Activated T-cell treated with anti-CD3 and anti-CD28 coated beads, Interleukin-2, amount 50 U/mL, for 72 hours (primary cell): ENCODE data around the gene MICALL1. TPM values are rescaled to one million over a fixed set of nuclear protein-coding genes. Genes with fewer than 3 reads are reported as not detected.

ENCODE experiments used
- ATAC-seq, 2 donors: fragments of 150-1000 bp; cut with Tn5 transposase; replicated peaks in 1 of 2; 2 replicates each; pipeline ENCODE4 v1.10.0; 2021; ENCODE audit warnings: moderate library complexity in 2 of 2, mild to moderate bottlenecking in 1 of 2
- DNase-seq, 2 donors: peaks; one replicate each; pipeline ENCODE4 v3.0.0; 2021 to 2022; ENCODE audit warnings: mixed read lengths in 1 of 2
- H3K27ac Mint-ChIP-seq: one replicate; pipeline ENCODE4 v1.8.0; 2022; ENCODE audit warnings: mild to moderate bottlenecking, moderate library complexity, mixed read lengths
- H3K27me3 Mint-ChIP-seq: one replicate; pipeline ENCODE4 v1.8.0; 2022; ENCODE audit warnings: low read depth, mixed read lengths
- H3K36me3 Mint-ChIP-seq, 2 donors: one replicate each; pipeline ENCODE4 v1.8.0; 2022; ENCODE audit warnings: mixed read lengths in 2 of 2, mild to moderate bottlenecking in 1 of 2; ENCODE audit not compliant: insufficient read depth in 2 of 2
- H3K4me1 Mint-ChIP-seq: one replicate; pipeline ENCODE4 v1.8.0; 2022; ENCODE audit warnings: low read depth, mixed read lengths
- H3K4me3 Mint-ChIP-seq, 2 donors: one replicate each; pipeline ENCODE4 v1.8.0; 2022; ENCODE audit warnings: mild to moderate bottlenecking in 2 of 2, mixed read lengths in 2 of 2, moderate library complexity in 2 of 2
- H3K9me3 Mint-ChIP-seq, 2 donors: one replicate each; pipeline ENCODE4 v1.8.0; 2022; ENCODE audit warnings: mixed read lengths in 2 of 2
- total RNA-seq, 2 donors: library from RNA; stranded (reverse); gene quantifications; one replicate each; pipeline ENCODE4 v1.2.3, GENCODE V29; 2022

MICALL1 gene
- total RNA-seq, 2 donors from 2014 or later = 21.3 to 21.6 TPM

GRCh38 chr22:37893583-37893983 is 12.5 kb upstream of the MICALL1 start:
- Mint-ChIP-seq H3K27me3 (no peaks in the 10 kb centered on the region), H3K36me3 (peaks cover 0 to 10% of the 10 kb centered on the region in 2 donors), H3K9me3 (no peaks in the 10 kb centered on the region), H3K4me1 (peaks cover 27% of the 10 kb centered on the region), H3K27ac (no peak overlapping the region), H3K4me3 (no peak overlapping the region)
- DNase-seq (no peak), ATAC-seq (no peak)

DNA sequence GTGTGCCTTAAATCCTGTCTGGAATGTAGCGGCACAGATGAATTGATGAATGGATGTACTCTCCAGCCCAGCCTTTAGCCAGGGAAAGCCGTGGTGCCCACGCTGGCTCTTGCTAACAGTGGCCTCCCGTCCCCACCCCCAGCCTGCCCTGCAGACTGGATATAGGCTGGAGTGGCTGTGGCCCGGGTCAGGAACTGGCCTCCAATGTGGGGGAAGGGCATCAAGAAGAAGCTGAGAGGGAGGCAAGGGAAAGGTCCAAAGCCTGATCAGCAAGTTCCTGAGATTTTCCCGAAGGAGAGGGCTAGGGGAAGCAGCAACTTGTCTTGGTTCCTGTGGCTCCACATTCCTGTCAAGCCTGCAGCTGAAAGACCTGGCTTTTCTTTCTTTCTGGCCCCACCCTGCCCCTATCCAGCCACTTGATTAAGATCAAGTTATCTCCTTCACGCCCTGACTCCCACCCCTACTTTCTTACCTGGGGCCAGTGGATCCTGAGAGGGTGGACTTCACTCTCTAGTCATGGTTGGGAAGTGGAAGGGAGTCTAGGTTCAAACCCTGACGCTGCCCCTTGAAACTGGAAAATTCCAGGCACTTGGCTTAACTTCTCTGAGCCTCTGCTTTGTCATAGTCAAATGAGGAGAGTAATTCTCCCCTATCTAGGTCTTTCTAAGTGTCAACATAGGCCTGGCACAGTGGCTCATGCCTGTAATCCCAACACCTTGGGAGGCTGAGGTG is 11.0 kb upstream of the MICALL1 start:
- Mint-ChIP-seq H3K4me1 (peaks cover 27% of the 10 kb centered on the region), H3K4me3 (peak overlapping the region in 1 of 2 donors; percentile 4), H3K27ac (peak overlapping the region; percentile 69), H3K27me3 (no peaks in the 10 kb centered on the region), H3K9me3 (no peaks in the 10 kb centered on the region), H3K36me3 (peaks cover 0 to 2% of the 10 kb centered on the region in 2 donors)
- no peak for ATAC-seq
- DNase-seq = no peak

DNA sequence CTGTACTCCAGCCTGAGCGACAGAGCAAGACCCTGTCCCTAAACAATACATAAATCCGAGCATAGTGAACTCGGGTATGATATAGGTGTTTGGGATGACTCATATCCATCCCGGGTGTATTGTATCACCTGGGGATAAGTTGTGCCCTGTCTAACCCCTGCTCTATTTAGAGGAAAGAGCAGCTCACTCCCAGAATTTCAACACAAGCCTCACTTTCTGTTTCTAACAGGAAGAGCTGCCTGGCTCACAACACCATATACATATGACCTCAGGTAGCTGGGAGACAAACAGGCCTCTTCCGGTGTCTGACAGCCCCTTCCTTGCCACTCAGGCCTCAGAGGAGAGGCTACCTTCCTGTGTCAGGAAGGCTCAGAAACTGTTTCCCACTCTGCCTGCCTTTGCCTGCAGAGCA is 9.9 kb upstream of the MICALL1 start:
- ATAC-seq (peak; percentile 82 to 90), DNase-seq (peak; percentile 45 to 58)
- Mint-ChIP-seq H3K36me3 (no peaks in the 10 kb centered on the region), H3K27me3 (no peaks in the 10 kb centered on the region), H3K4me3 (peak overlapping the region; percentile 42 to 47), H3K4me1 (peaks cover 27% of the 10 kb centered on the region), H3K27ac (peak overlapping the region; percentile 86), H3K9me3 (no peaks in the 10 kb centered on the region)

GRCh38 chr22:37896939-37897338 is 9.2 kb upstream of the MICALL1 start:
- Mint-ChIP-seq H3K27ac (peak overlapping the region; percentile 86), H3K4me3 (peak overlapping the region in 1 of 2 donors; percentile 47)
- ATAC-seq = no peak

GRCh38 chr22:37897807-37898206 is 8.3 kb upstream of the MICALL1 start:
- ATAC-seq = no peak
- H3K4me3 Mint-ChIP-seq = no peak overlapping the region
- no peak overlapping the region for H3K27ac Mint-ChIP-seq
- no peaks in the 10 kb centered on the region for H3K27me3 Mint-ChIP-seq
- DNase-seq = no peak
- no peaks in the 10 kb centered on the region for H3K36me3 Mint-ChIP-seq
- no peaks in the 10 kb centered on the region for H3K9me3 Mint-ChIP-seq
- H3K4me1 Mint-ChIP-seq = peaks cover 27% of the 10 kb centered on the region

More at GRCh38 chr22:37896939-37897338, 9.2 kb upstream of the MICALL1 start:
- no peak for DNase-seq
- Mint-ChIP-seq H3K4me1 (peaks cover 27% of the 10 kb centered on the region), H3K9me3 (no peaks in the 10 kb centered on the region), H3K27me3 (no peaks in the 10 kb centered on the region), H3K36me3 (no peaks in the 10 kb centered on the region)

- Mint-ChIP-seq H3K4me3 (no peak overlapping the region), H3K27ac (peak overlapping the region; percentile 31), H3K36me3 (no peaks in the 10 kb centered on the region), H3K27me3 (no peaks in the 10 kb centered on the region), H3K9me3 (no peaks in the 10 kb centered on the region), H3K4me1 (peaks cover 27% of the 10 kb centered on the region)
- DNase-seq (no peak), ATAC-seq (no peak)
These were observed 7.5 kb upstream of the MICALL1 start for GRCh38 chr22:37898441-37899181.

GRCh38 chr22:37904572-37905533 is 1.2 kb upstream of the MICALL1 start:
- peaks cover 22% of the 10 kb centered on the region for H3K4me1 Mint-ChIP-seq
- no peaks in the 10 kb centered on the region for H3K27me3 Mint-ChIP-seq
- H3K27ac Mint-ChIP-seq = peak overlapping the region; percentile 27
- peak overlapping the region; percentile 82 to 83 for H3K4me3 Mint-ChIP-seq
- H3K36me3 Mint-ChIP-seq = no peaks in the 10 kb centered on the region
- ATAC-seq = peak; percentile 16 to 18
- peak; percentile 27 to 41 for DNase-seq
- no peaks in the 10 kb centered on the region for H3K9me3 Mint-ChIP-seq

- peak; percentile 20 to 44 for ATAC-seq
- H3K27ac Mint-ChIP-seq = peak overlapping the region; percentile 61
These were observed 389 bp downstream of the MICALL1 start for GRCh38 chr22:37906364-37907008.

DNA sequence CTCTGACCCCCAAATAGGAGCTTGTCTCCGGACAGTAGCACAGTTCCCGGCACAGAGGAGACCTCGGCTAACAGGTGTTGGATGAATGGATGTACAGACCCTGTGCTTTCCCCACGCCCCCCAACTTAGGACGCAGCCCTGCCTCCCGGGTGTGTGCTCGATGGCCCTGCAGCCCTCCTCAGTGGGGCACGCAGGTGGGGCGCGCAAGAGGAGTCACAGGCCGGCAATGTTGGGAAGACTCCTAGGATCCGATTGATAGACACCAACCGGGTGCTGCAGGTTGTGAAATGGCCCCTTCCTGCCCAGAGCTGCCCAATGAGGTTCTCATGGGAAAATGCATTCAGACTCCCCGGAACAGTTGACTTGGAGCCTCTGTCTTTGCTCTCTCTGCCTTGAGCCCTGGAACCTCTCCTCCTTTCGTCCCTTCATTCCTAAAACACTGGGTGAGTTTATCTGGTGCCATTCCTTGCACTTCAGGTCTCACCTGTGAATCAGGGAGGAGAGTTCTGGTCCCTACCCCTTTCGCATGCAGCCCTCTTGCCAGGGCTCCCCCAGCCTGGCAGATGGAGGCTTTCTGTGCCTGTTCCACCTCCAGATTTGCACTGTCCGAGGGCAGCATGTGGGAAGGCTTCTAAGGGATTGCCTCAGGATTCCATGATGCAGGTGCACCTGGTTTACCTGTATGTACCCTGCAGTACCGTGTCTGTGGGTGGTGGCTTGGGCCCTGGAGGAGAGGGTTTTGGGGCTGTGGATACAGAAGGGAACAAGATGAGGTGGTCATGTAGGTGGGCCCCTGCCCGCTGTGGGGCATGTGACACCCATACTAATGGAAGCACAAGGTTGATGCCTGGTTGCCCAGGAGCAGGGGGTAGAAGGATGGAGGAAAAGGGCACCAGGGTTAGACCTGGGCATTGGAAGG is 1.2 kb downstream of the MICALL1 start:
- Mint-ChIP-seq H3K4me3 (peak overlapping the region; percentile 74 to 80), H3K36me3 (no peaks in the 10 kb centered on the region), H3K4me1 (peaks cover 30% of the 10 kb centered on the region), H3K27me3 (no peaks in the 10 kb centered on the region), H3K27ac (peak overlapping the region; percentile 61), H3K9me3 (no peaks in the 10 kb centered on the region)
- no peak for DNase-seq
- ATAC-seq = no peak

More at GRCh38 chr22:37906364-37907008, 389 bp downstream of the MICALL1 start:
- Mint-ChIP-seq H3K27me3 (no peaks in the 10 kb centered on the region), H3K4me3 (peak overlapping the region; percentile 74 to 80), H3K36me3 (no peaks in the 10 kb centered on the region), H3K9me3 (no peaks in the 10 kb centered on the region), H3K4me1 (peaks cover 22% of the 10 kb centered on the region)
- DNase-seq = peak; percentile 59 to 62

DNA sequence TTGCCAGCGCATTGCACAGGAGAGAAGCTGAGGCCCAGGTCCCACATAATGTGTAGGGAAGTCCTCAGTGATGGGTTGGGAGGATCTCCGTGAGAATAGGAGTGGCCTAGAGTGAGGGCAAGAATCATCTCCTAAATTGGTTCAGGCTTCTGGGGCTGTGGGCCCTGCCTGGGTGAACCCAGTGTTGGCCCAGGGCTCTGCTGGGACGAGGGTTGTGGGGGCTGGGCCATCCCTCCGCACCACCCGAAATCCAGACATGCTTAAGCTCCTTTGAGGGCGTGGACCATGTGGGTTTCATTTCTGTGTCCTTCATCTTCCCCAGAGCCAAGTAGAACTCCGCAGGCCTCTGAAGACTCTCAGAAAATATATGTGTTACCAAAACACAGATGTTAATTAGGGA is 3.7 kb downstream of the MICALL1 start:
- Mint-ChIP-seq H3K9me3 (no peaks in the 10 kb centered on the region), H3K36me3 (no peaks in the 10 kb centered on the region), H3K4me3 (no peak overlapping the region), H3K27ac (no peak overlapping the region), H3K4me1 (peaks cover 31% of the 10 kb centered on the region), H3K27me3 (no peaks in the 10 kb centered on the region)
- ATAC-seq = no peak
- no peak for DNase-seq

DNA sequence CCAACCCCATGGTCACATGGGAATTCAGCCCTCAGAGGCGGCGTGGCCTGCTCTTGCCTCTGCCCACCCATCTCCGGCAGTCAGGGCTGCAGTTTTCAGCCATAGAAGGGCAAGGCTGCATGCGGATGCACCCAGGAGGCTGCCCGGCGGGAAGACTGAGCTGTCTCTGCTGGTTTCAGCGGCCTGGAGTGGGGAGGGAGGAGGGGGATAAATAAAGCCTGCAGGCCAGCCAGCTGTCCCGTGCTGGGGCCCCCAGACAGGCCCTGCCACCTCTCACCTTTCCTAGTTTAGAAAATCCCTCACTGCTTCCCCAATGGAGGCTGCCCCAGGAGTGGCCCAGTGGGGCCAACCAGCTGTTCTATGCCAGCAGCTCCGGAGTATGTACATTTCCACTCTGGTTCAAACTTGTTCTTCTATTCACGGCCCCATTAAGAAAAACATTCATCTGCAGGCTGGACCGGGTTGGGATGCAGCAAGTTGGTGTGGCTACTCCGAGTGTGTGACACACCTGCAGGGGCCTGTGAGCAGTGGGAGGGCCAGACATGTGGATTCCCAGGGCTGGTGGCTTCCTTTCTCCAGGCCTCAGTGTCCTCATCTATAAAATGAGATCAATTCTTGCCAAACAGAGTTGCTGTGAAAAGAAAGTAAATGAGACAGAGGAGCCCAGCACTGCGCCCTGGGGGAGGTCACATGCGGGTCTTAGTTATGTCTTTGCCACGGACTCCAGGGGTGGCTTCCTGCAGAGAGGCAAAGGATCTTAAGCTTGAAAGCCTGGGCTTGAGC is 5.0 kb downstream of the MICALL1 start:
- H3K9me3 Mint-ChIP-seq = no peaks in the 10 kb centered on the region
- no peak overlapping the region for H3K27ac Mint-ChIP-seq
- no peaks in the 10 kb centered on the region for H3K36me3 Mint-ChIP-seq

More for the DNA sequence above, 5.0 kb downstream of the MICALL1 start:
- ATAC-seq (no peak), DNase-seq (no peak)
- H3K4me3 Mint-ChIP-seq = no peak overlapping the region
- H3K4me1 Mint-ChIP-seq = peaks cover 21% of the 10 kb centered on the region
- H3K27me3 Mint-ChIP-seq = no peaks in the 10 kb centered on the region
